ENCODE measurements around the gene CUX1. TPM values are rescaled to one million over a fixed set of nuclear protein-coding genes. Genes with fewer than 3 reads are reported as not detected.

The CUX1 gene
- total RNA-seq, 1 donor from 2014 or later, result 101 TPM

DNA sequence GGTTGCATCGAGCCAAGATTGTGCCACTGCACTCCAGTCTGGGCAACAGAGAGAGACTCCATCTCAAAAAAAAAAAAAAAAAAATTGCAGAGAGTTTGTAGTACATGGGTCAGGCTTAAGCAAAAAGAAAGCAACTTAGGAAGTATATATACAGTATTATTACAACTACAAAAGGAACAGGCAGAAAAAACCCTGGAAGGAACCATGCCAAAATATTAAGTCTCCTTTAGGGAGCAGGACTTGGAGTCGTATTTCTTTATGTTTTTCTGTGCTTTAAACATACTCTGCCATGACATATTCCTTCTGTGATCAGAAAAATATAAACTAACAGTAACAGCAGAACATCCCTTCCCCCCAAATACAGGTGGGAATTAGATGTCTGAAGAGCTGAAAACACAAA is 144.4 kb downstream of the CUX1 start:
- DNase-seq (ENCODE audit: low spot score in 2 of 2), result no peak
- H3K27ac ChIP-seq, result no peak overlapping the region
- intact Hi-C loops (cut with DNase I), result no loop called here
- no peak overlapping the region for H3K4me3 ChIP-seq
- H3K27me3 ChIP-seq, result no peaks in the 10 kb centered on the region
- TF ChIP-seq, protein P1, sequence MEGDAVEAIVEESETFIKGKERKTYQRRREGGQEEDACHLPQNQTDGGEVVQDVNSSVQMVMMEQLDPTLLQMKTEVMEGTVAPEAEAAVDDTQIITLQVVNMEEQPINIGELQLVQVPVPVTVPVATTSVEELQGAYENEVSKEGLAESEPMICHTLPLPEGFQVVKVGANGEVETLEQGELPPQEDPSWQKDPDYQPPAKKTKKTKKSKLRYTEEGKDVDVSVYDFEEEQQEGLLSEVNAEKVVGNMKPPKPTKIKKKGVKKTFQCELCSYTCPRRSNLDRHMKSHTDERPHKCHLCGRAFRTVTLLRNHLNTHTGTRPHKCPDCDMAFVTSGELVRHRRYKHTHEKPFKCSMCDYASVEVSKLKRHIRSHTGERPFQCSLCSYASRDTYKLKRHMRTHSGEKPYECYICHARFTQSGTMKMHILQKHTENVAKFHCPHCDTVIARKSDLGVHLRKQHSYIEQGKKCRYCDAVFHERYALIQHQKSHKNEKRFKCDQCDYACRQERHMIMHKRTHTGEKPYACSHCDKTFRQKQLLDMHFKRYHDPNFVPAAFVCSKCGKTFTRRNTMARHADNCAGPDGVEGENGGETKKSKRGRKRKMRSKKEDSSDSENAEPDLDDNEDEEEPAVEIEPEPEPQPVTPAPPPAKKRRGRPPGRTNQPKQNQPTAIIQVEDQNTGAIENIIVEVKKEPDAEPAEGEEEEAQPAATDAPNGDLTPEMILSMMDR (IDR thresholded peaks at IDR 0.05), result no peak
- no peaks in the 10 kb centered on the region for H3K9me3 ChIP-seq
- H3K36me3 ChIP-seq, result no peaks in the 10 kb centered on the region
- H3K4me1 ChIP-seq, result peaks cover 0 to 2% of the 10 kb centered on the region in 2 donors

DNA sequence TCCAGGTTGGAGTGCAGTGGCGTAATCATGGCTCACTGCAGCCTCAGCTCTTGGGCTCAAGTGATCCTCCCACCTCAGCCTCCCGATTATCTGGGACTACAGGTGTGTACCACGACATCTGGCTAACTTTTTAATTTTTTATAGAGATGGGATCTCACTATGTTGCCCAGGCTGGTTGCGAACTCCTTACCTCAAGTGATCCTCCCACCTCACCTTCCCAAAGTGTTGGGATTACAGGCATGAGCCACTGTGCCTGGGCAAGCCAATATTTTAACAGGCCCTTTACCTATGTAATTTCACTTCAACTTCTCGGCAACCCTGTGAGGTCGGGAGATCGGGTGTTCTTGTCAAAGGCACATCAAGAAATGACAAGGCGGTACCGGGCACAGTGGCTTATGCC is 146.3 kb downstream of the CUX1 start:
- Histone ChIP-seq H3K4me1 (peaks cover 0 to 2% of the 10 kb centered on the region in 2 donors), H3K9me3 (no peaks in the 10 kb centered on the region), H3K36me3 (no peaks in the 10 kb centered on the region), H3K27me3 (no peaks in the 10 kb centered on the region), H3K4me3 (no peak overlapping the region), H3K27ac (no peak overlapping the region)
- TF ChIP-seq, protein P1 (IDR thresholded peaks at IDR 0.05), result no peak
- intact Hi-C loops (cut with DNase I), result no loop called here
- DNase-seq (ENCODE audit: low spot score in 2 of 2), result no peak

DNA sequence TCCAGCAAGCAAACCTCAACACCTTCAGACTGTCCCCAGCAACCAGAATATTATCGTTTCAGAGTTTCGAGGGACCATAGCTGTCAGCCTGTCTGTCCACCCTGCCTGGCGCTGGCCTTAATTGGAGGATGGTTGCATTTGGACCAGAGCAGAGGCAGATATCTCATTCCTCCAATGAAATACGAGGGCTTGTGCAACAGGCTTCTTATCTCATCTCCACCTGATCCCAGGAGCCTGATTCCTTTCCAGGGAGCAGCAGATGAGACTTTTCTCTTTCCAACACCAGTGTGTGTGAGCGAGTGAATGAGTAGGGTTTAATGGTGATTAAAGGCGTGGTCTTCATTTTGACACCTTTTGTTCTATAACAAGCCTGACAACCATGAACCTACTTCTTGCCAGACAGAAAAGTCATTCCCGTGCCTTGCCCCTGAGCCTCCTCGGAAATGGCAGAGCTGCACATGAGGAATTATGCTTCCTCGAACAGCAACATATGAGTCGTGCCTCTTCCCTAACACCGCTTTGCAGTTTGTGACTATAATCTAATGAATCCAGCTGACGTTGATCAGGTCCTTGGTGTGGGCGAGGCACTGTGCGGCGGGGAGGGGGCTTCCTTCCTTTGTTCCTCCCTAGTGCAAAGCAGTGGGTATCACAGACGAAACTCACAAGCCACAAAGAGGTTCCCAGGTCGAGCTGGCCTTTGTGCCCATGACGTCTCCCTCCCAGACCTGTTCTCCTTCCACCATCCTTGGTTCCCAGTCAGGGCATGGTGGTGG is 147.4 kb downstream of the CUX1 start:
- Histone ChIP-seq H3K4me3 (no peak overlapping the region), H3K9me3 (no peaks in the 10 kb centered on the region), H3K4me1 (peaks cover 0 to 2% of the 10 kb centered on the region in 2 donors), H3K27me3 (no peaks in the 10 kb centered on the region), H3K36me3 (no peaks in the 10 kb centered on the region), H3K27ac (no peak overlapping the region)
- intact Hi-C loops (cut with DNase I), result no loop called here
- TF ChIP-seq, protein P1 (IDR thresholded peaks at IDR 0.05), result no peak
- DNase-seq (ENCODE audit: low spot score in 2 of 2), result no peak

DNA sequence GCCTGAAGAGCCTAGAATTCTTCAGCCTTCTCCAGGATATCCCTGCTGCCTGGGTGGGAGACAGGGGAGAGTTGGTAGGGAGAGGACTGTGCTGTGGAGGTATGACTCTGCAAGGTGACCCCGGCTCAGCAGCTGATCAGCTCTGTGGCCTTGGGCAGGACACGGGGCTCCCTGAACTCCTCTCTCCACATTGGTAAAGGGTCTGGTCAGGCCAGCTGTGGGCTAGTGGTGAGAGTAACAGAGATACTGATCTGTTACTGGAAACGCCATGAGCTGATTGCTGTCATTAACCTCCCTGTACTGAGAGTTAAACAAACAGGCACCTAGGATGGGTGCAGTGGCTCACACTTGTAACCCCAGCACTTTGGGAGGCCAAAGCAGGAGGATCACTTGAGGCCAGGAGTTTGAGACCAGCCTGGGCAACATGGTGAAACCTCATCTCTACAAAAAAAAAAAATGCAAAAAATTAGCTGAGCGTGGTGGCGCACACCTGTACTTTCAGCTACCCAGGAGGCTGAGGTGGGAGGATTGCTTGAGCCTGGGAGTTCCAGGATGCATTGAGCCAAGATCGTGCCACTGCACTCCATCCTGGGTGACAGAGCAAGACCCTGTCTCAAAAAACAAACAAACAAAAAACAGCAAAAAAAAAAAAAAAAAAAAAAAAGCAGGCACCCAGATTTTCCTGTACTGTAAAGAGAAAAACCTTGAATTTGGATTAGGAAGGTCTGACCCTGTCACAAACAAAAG is 151.5 kb downstream of the CUX1 start:
- no peak overlapping the region for H3K4me3 ChIP-seq
- TF ChIP-seq, protein P1 (IDR thresholded peaks at IDR 0.05), result no peak
- intact Hi-C loops (cut with DNase I), result no loop called here
- H3K9me3 ChIP-seq, result no peaks in the 10 kb centered on the region
- H3K36me3 ChIP-seq, result no peaks in the 10 kb centered on the region
- H3K27ac ChIP-seq, result no peak overlapping the region
- H3K27me3 ChIP-seq, result no peaks in the 10 kb centered on the region
- DNase-seq (ENCODE audit: low spot score in 2 of 2), result no peak
- no peaks in the 10 kb centered on the region for H3K4me1 ChIP-seq

DNA sequence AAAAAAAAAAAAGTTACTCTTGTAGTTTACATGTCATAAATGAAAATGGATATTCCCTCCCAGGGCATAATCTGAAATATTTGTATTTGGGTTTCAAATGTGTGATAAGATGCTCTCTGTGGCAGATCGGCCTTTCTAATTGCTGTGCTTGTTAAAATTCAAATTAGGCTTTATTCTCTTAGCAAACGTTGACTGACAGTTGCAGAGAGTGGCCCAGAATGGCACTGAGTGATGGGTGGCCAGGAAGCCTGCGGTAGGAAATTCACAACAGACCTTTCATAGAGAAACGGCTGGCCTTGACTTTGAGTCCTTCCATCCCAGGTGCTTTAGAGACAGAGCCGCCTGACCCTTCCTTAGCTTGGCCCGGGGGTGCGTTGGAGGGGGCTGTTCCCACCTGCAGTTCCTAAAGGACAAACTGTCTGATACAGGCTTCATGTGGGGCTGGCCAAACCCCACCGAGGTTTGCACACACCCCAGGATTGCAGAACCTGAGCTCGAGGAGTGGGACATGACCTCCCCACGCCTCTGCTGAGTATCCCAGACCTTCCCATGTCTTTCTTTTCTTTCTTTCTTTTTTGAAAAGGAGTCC is 152.7 kb downstream of the CUX1 start:
- Histone ChIP-seq H3K27ac (no peak overlapping the region), H3K9me3 (no peaks in the 10 kb centered on the region), H3K4me3 (no peak overlapping the region), H3K4me1 (no peaks in the 10 kb centered on the region), H3K36me3 (no peaks in the 10 kb centered on the region), H3K27me3 (no peaks in the 10 kb centered on the region)
- intact Hi-C loops (cut with DNase I), result no loop called here
- DNase-seq (ENCODE audit: low spot score in 2 of 2), result no peak
- TF ChIP-seq, protein P1 (IDR thresholded peaks at IDR 0.05), result no peak
